T-helper 1 cell treated with Interleukin-12 subunit alpha and Interleukin-12 subunit beta and Interleukin-4 antibody, amounts not matched to agents 30 ng/mL and 1 ng/mL, for 36 hours (primary cell): ENCODE measurements around the gene RAB13. TPM values are rescaled to one million over a fixed set of nuclear protein-coding genes. Genes with fewer than 3 reads are reported as not detected.

ENCODE experiments used
- intact Hi-C: fragments of 100-400 bp; cut with micrococcal nuclease; formaldehyde crosslinking; loops from one replicate; pipeline ENCODE4 v1.15.1; 2024
- total RNA-seq: library from RNA; stranded (reverse); gene quantifications from 2 replicates; pipeline ENCODE4 v1.2.3, GENCODE V29; 2022

Gene RAB13
- total RNA-seq, 1 donor from 2014 or later: 1.7 TPM

DNA sequence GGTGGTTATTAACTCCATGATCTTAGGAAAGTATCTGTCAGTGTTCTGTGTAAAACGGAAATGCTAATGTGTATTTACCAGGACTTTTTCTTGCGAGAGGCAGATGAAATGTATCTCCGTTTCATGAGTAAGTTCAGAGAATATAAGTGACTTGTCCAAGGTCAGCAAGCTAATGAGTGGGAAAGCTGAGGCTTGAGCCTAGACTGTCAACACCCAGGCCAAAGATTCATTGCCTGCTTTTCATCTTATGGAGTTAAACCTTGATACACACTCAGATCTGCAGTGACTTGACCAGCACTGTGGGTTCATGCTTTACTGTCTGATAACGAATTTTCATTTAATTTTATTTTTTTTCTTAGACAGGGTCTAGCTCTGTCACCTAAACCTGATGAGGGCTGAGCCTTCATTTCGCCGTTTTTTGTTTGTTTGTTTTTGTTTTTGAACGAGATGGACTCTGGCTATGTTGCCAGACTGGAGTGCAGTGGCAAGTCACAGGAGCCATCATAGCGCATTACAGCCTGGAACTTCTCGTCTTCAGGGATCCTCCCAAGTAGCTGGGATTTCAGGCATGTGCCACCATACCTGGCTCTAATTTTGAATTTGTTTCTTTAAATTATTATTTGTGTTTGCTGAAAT, 7.7 kb downstream of the RAB13 start:
- intact Hi-C loops: loop anchor here (5.0 kb wide), 2 partner anchors 179 to 349 kb away; partner anchors contain the start of genes ATP8B2 and NUP210L

DNA sequence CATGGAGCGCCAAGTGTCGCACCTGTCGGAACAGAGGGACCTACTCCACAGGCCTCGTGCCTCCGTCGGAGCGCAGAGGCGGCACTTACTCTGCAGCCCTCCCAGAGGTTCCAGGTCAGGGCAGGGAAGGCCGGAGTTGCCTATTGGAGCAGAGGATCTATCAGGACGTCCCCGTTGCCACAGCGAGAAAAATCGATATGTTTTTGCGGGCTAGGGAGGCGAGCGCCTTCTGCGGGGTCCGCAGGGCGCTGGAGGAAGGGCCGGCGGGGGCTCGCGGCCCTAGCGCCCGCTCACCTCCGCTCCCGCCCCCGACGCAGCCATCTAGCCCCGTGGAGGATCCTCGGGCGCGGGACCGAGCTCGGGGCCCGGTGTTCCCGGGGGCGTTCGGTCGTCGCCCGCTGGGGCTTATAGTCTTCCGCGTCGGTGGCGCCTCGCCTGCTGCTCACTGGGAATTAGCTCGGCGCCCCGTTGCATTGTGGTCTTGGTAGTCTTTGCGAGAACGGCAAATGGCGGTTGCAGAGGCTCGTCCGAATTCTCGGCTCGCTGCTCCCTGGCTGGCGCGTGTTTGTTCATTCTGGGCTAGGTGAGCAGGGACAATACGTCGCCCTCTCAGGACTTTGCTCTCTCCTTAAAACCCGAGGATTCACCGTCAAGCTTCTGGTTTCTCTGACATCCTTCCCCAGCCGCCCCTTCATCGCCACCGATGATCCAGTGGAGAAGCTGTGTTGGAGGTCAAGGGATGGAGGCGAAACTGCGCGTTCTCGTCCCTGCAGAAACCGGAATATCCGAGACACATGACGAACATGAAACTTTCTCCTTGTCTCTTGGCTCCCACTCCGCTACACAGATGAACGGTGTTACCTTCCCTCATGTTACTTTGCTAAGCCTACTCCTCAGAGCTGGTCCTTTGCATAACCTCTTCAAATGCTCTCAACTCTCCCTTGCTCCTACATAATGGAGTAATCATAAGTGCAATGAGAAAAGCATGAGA, 8.6 kb downstream of the RAB13 start, which contains the start of gene JTB:
JTB (minus strand) TSS at position 425 of the 991 bp plus-strand sequence; CDS start at position 3, 422 bp downstream.
- intact Hi-C loops: loop anchor here (1.0 to 5.0 kb wide), 10 partner anchors 9 to 350 kb away; partner anchors contain the start of genes ATP8B2, CREB3L4, DENND4B and NUP210L

DNA sequence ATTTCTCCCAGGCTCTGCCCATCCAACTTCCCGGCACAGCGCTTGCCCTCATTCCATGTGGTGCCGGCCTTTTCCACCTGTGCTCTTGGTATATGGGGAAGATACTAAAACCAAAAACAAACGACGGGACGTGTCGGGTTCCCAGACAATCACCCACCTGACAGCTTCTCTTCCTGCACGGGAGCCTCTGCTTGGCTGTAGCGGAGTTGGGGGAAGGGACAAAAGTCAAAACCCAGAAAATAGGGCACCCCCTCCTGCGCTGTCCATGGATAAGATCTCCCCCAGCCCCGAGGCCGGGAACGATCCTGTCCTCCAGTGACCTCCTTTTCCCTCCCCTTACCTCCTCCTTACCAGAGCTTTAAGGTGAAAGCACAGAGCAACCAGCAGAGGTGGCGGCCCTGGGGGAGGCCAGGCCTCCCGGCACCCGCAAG, 9.3 kb downstream of the RAB13 start:
- intact Hi-C loops: loop anchor here (1.0 to 5.0 kb wide), 10 partner anchors 9 to 350 kb away; partner anchors contain the start of genes ATP8B2, CREB3L4, DENND4B and NUP210L

DNA sequence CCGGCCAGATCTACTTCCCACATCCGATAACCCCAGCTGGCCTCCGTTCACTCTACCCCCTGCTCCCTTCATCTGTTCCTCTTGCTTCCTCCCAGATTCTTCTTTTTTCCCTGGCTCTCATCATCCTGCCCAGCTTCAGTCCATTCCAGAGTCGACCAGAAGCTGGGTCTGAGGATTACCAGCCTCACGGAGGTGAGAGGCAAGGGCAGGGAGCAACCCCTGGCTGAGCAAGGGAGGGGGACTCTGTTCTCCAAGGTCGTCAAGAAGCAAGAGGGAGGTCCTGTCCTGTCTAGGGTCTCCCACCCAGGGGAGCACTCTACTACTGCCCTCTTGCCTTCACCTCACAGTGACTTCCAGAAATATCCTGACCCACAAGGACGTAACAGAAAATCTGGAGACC, 12.6 kb downstream of the RAB13 start:
- intact Hi-C loops: no loop called here

DNA sequence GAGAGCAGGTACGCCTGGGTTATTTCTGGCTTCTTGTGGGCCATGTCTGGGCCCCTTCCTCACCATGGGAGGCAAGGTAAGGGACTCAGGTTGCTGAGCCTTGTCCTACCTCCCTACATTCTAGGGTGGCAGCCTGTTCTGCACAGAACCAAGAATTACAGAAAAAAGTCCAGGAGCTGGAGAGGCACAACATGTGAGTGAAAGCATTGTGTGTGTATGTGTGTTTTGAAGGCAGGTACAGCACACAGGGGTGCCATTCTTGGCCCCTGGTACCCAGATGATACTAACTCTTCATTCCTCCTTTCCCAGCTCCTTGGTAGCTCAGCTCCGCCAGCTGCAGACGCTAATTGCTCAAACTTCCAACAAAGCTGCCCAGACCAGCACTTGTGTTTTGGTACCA, 13.1 kb downstream of the RAB13 start:
- intact Hi-C loops: no loop called here

DNA sequence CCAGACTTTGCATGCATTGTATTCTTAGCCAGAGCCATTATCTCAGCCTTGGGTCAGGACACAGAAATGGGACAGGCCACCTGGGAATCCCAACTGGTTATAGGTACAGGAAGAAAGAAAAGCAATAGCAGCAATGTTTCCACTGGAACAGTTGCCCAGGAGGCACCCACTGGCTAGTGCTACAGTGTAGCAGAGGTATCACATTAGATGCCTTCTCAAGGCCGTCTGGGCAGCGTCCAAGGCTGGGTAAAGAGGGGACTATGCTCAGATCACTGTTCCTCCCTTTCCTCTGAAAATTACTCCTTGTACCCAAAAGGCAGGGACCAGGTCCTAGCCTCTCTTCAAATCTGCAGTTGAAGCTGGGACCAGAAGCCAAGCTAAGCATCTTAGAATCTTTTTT, 15.8 kb downstream of the RAB13 start:
- intact Hi-C loops: no loop called here

DNA sequence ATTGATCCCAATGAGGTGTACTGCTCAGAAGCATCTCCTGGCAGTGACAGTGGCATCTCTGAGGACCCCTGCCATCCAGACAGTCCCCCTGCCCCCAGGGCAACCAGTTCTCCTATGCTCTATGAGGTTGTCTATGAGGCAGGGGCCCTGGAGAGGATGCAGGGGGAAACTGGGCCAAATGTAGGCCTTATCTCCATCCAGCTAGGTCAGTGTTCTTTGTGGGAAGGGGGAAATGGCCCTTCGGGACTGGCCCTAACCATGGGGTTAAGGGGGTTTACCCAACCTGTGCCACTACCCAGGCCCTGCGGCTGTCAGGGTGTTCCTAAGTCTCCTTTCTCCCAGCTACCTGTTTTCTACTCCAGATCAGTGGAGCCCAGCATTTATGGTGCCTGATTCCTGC, 17.2 kb downstream of the RAB13 start:
- intact Hi-C loops: loop anchor here (5.0 to 10.0 kb wide), 2 partner anchors 337 to 434 kb away; partner anchors contain the start of genes CHTOP and S100A6

DNA sequence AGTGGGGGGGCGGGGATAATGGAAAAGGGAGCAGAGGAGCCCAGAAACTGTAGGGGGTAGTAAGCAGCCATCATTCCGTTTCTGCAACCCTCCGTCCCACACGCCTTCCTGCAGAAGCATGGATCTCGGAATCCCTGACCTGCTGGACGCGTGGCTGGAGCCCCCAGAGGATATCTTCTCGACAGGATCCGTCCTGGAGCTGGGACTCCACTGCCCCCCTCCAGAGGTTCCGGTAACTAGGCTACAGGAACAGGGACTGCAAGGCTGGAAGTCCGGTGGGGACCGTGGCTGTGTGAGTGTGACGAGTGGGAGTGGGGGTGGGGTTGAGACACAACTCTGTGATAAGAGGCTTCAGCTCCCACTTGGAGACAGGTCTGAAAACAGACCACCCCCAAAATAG, 17.7 kb downstream of the RAB13 start:
- intact Hi-C loops: loop anchor here (5.0 to 10.0 kb wide), 2 partner anchors 336 to 434 kb away; partner anchors contain the start of genes CHTOP and S100A6

DNA sequence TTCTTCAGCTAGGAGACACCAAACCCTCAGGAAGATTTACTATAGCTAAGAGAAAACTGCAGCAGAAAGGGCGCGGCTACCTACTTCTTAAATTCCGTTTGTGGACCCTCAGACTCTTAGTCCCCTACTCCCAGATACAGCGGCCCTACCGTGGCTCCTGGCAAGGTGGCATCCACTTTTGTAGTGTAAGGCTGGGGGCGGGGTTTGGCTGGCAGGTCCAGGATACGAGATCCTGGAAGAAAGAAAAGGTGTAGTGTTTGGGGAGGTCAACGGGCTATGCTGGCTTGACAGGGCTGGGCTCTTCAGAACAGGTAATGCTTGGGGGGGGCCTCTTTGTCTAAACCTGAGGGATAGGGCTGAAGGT, 18.2 kb downstream of the RAB13 start:
- intact Hi-C loops: loop anchor here (1.0 to 10.0 kb wide), 9 partner anchors 9 to 433 kb away; partner anchors contain the start of genes CHTOP, DENND4B, JTB and RAB13

DNA sequence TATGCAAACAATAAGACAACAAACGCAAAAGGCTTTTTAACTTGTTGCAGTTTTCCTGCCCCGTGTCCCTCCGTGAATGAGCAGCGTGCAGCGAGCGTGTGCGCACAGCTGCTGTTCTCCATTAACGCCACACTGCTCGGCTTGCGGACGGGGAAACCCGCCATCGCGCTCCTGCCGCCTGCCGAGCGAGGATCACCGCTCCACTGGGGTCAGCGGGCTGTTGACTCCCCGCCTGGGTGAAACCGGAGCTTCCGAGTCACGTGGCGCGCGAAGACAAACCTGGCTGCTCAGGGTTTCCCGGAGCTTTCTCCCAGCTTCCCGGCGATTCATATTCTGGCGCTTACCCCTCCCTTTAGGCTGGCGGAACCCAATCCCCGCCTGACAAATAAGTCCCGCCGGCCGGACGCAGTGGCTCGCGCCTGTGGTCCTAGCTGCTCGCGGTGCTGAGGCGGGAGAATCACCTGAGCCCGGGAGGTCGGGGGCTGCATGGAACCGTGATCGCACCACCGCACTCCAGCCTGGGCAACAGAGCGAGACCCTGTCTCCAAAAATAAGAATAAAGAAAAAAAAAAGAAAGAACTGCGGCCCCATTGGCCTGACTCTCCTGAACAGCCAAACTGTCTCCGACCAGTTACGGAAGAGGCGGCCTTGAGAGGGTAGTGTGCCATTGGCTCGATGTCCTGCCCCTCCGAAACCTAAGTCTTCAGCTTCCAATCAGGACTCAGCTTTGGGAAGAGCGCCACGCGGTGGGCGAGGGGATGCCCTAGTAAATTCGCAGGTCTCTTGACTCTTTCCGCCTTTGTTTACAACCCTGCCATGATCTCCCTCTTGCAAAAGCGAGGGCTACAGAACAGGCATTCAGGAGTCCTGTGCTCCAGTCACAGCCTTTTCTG, 18.8 kb downstream of the RAB13 start, which contains the start of gene CREB3L4:
CREB3L4 (plus strand) TSS at position 796 of the 893 bp plus-strand sequence. CDS start 624 bp downstream, outside the sequence.
- intact Hi-C loops: loop anchor here (1.0 to 10.0 kb wide), 9 partner anchors 10 to 433 kb away; partner anchors contain the start of genes CHTOP, DENND4B, JTB and RAB13

DNA sequence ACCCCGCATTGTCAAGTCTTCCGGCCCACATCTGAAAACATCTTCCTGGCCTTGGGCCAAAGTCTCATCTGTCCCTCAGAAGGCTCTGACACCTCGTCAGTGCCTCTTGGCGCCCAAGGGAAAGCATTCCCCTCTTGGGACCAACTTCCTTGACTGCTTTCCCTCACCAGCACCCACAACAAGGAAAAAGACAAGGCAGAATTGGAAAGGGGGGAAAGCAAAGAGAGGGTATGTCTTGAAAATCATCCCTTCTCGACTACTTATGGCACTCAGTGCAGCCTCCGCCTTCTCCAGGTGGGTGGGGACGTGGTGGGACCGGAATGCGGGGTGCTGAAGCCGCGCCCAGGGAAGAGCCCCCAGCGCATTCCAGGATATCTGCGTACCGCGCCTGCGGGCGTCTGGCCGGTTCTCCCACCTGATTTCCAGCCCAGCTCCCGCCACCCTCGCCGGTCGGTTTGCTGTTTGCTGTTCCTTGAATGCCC, 22.2 kb downstream of the RAB13 start:
- intact Hi-C loops: loop anchor here (1.0 to 10.0 kb wide), 4 partner anchors 13 to 429 kb away; partner anchors contain the start of genes JTB, RPS27 and S100A6

DNA sequence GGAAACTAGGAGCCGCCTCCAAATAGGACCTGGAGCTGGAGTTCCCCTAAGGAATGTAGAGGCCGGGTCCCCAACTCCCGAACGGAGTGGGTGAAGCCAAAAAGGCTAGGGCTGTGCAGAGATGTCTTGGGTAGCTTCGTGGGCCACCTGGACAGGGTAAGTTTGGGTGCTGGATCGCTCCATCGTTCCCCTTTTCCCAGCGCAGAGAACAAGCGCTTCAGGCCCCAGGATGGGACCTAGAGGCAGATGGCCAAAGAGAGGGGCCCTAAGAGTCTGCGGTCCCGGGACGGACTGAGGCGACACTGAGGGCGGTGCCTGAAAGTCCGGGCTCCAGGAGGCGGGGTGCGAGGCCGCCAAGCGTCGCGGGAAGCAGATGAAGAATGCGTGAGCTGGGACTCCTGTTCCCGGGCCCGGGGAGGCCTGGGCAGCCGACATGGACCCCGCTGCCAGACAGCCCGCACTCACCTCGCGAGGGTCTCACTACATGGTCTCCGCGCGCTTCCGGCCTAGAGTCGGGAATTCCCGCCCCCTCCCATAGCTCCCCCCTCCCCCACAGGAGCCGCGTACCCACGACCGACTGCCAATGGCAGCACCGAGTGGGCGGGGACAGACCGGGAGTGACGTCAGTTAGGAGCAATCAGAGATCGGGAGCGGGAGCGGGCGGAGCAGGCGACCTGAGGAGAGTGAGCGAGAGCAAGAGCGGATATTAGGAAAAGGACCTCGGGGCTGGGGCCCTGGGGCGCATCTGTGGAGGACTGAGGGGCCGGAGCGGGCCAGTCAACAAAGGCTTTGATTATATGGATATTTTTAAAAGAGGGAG, 22.9 kb downstream of the RAB13 start, which contains the start of gene SLC39A1:
SLC39A1 (minus strand) TSS at position 508 of the 820 bp plus-strand sequence. CDS start 822 bp downstream, outside the sequence.
- intact Hi-C loops: loop anchor here (1.0 to 10.0 kb wide), 4 partner anchors 14 to 428 kb away; partner anchors contain the start of genes JTB, RPS27 and S100A6

DNA sequence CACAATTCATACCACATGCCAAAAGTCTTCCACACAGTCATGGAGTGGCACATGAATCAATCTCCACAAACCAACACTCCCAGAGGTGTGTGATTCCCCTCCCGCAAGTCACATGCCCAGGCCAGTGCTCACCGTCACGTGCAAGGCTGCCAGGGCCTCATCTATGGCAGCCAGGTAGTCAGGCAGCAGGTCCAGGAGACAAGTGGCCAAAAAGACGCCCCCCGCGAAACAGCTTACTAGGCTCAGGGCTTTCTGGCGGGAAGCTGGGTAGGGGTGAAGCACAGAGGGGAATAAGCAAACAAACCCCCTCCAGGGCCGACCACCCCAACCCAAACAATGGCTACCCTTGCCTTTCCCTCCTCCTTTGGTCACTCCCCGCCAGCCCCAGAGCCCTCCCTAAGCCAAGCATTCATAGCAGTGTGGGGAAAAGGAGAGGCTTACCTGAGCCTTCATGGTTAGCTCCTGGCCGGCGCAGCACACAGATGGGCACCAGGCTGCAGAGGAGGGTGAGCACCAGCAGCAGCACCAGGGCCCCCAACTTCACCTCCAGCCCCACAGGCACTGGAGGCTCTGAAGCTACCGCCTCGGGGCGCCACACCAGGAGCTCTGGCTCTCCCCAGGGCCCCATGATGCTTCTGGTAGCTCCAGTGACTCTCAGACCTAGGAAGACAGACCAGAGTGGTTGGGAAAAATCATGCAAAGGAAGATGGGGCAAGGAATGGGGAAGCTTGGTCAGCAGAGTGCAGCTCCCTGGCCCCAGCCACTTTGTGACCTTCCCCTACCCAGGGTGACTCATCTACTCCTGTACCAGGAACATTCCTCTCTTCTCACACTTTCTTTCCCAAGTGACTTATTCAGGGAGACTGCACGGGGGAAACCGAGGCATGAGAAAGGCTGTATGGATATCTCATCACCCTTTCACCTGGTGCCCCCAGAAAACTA, 23.8 kb downstream of the RAB13 start:
- intact Hi-C loops: loop anchor here (1.0 to 10.0 kb wide), 4 partner anchors 15 to 428 kb away; partner anchors contain the start of genes JTB, RPS27 and S100A6

DNA sequence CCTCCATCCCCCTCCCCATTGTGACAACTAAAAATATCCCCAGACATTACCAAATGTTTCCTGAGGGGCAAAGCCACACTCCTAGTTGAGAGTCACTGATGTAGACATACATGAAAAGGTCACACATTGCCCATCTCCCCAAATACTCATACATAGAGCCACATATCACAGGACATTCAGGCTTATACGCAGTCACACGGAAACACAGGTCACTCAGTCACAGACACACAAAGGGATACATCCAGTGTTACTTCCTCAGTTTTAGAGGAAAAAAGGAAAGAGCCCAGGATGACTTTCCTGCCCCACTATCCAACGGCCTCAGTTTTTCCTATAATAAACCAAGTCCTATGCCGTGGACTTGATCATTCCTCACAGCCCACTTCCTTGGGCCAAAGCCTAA, 24.7 kb downstream of the RAB13 start:
- intact Hi-C loops: loop anchor here (10.0 kb wide), 1 partner anchor 427 kb away; the partner anchor contains the start of gene S100A6

DNA sequence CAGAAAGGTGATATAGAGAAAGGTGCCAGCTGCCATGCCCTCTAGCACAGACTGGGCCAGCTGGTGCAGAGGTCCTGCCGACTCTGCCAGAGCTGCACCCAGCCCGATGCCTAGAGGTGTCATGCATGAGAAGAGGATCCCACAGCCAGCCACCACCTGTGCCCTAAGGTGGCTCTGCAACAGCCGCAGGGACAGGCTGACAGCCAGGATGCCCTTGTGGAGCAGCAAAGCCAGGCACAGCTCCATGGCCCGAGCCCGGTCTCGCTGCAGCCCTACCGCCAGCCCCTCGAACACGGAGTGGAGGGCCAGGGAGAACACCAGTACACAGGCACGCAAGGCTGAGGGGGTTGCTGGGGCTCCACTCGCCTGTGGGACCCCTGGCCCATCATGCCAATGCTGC, 25.9 kb downstream of the RAB13 start:
- intact Hi-C loops: loop anchor here (10.0 kb wide), 1 partner anchor 425 kb away; the partner anchor contains the start of gene S100A6

DNA sequence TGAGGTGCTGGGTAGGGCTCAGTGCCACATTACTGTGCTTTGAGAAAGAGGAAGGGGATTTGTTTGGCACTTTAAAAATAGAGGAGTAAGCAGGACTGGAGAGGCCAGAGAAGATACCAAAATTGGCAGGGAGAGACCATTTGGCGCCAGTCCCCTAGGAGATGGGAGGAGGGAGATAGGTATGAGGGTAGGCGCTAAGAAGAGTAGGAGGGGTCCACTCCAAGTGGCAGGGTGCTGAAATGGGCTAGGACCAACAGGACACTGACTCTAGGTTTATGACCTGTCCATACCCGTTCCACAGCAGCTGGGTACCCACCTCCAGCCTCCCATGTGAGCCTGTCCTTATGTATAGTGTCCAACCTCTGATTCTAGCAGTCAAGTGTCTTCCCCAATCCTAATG, 26.7 kb downstream of the RAB13 start:
- intact Hi-C loops: loop anchor here (2.0 to 5.0 kb wide), 4 partner anchors 31 to 302 kb away; partner anchors contain the start of genes INTS3, RPS27 and SNAPIN

DNA sequence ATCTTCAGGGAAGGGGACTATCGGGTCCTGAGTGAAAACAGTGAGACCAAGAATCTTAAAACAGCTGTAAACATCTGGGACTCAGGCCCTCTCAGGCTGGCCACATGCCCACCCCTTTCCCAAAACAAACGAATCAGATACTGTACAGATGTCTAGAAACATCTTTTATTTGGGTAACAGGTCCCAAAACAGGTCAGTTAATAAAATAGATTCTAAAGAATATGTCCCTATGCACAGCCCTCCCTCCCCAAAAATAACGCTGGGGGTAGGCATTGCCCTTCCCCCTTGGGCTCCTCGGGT, 27.2 kb downstream of the RAB13 start:
- intact Hi-C loops: loop anchor here (2.0 to 5.0 kb wide), 4 partner anchors 32 to 302 kb away; partner anchors contain the start of genes INTS3, RPS27 and SNAPIN
